Articular chondrocyte of knee joint (primary cell): ENCODE measurements around the gene HYDIN. TPM values are rescaled to one million over a fixed set of nuclear protein-coding genes. Genes with fewer than 3 reads are reported as not detected.

Source experiments
- small RNA-seq: library from RNA; depleted of rRNA; stranded (forward); fragments of <200 nt; gene quantifications from one replicate; pipeline ENCODE3, GENCODE V24; 2012
- total RNA-seq: library from RNA; depleted of rRNA; stranded (reverse); fragments of >200 nt; gene quantifications from 2 replicates; pipeline ENCODE4 v1.2.3, GENCODE V29; 2012

HYDIN gene
- 4.2 and 5.6 TPM in 2 replicates for total RNA-seq

GRCh38 chr16:71230122-71230845, at the start of gene HYDIN:
TSS of gene HYDIN (minus strand) at chr16:71230722. CDS start at chr16:71186895, 43,827 bp downstream.

GRCh38 chr16:70800781-70801480, 429.6 kb downstream of the HYDIN start, which contains the start of gene VAC14:
TSS of gene VAC14 (minus strand) at chr16:70801158. CDS start at chr16:70800900, 258 bp downstream.

Small RNAs within 50 kb of the gene (small RNA-seq; reads per million reads assigned to genes)
- gene RNU6ATAC25P: not detected

Other genes starting within 250 kb of the HYDIN start
- gene CMTR2, start 58.7 kb upstream of the HYDIN start, total RNA-seq: 42.7 and 45.3 TPM in 2 replicates
- 0.43 and 0.78 TPM in 2 replicates for gene CALB2, start 128.0 kb upstream of the HYDIN start, total RNA-seq
- not detected in 2 replicates for gene TLE7, start 211.3 kb upstream of the HYDIN start, total RNA-seq
- 10.8 and 11.1 TPM in 2 replicates for gene ZNF23, start 231.5 kb upstream of the HYDIN start, total RNA-seq